LHCN-M2 (cell line): ENCODE measurements around the gene SDK1. TPM values are rescaled to one million over a fixed set of nuclear protein-coding genes. Genes with fewer than 3 reads are reported as not detected.
"Not testable (repeated sequence)": the region's sequence is repeated elsewhere in the genome, so short reads cannot be mapped to it uniquely, and the experiment has no call there.

ENCODE experiments used
- DNase-seq: peaks from one replicate; pipeline ENCODE4 v3.0.0-alpha.2; 2012; ENCODE audit warnings: low read depth
- total RNA-seq: library from RNA; depleted of rRNA; stranded (reverse); fragments of >200 nt; gene quantifications from 2 replicates; pipeline ENCODE4 v1.2.3, GENCODE V29; 2014

Gene SDK1
- total RNA-seq, 1 experiment from 2014 or later, result 8.3 TPM

- DNase-seq, result no peak
These were observed 613.2 kb downstream of the SDK1 start for GRCh38 chr7:3914051-3914775.

DNA sequence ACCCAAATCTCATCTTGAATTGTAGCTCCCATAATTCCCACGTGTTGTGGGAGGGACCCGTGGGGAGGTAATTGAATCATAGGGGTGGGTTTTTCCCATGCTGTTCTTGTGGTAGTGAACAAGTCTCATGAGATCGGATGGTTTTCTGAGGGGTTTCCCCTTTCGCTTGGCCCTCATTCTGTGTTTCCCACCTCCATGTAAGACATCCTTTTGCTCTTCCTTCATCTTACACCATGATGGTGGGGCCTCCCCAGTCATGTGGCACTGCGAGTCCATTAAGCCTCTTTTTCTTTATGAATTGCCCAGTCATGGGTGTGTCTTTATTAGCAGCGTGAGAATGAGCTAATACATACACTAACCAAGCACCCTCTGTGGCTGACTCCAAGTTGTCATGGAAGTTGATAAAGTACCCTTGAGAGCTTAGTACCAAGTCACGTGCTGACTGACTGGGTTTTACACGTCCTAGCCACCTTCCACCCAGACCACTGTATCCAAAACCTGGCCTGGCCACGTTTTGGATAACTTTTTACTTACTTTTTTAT lies 614.4 kb downstream of the SDK1 start:
- DNase-seq, result no peak

GRCh38 chr7:3916146-3916545 lies 615.1 kb downstream of the SDK1 start:
- peak; percentile 39 for DNase-seq

- DNase-seq, result no peak
These were observed 616.4 kb downstream of the SDK1 start for GRCh38 chr7:3917436-3917835.

DNA sequence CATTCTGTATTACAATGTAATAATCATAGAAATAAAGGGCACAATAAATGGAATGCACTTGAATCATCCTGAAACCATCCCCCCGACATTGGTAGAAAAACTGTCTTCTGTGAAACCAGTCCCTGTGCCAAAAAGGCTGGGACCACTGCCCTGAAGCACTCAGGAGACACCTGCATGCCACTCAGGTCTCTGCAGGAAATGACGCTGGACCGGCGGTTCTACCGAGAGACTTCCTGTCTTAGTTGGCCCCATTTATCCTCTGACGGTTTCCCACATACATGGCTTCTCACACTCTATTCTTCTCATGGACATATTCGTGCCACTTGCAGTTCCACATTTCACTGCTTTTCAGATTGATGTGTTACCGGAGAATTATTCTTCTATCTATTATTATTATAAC lies 617.5 kb downstream of the SDK1 start:
- no peak for DNase-seq

DNA sequence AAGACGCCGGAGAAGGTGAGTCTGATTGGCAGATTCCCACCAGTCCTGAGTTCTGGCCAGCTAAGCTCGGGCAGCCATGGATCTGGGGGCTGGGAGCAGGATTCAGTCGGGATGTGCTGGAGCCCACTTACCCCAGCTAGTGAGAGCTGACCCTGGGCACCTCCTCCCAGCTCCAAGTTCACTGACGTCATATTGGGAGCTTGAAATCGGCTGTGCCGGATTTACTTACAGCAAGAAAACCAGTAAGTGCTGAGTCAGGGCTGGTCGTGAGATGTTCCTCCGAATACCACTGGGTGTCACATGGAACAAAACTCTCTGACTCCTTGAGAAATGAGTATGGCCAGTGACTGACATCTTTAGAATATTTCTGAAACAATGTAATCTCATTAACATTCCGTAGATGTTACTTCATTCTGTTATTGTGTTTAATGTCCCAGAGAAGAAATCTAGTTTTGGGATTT lies 621.2 kb downstream of the SDK1 start:
- peak; percentile 98 for DNase-seq

DNA sequence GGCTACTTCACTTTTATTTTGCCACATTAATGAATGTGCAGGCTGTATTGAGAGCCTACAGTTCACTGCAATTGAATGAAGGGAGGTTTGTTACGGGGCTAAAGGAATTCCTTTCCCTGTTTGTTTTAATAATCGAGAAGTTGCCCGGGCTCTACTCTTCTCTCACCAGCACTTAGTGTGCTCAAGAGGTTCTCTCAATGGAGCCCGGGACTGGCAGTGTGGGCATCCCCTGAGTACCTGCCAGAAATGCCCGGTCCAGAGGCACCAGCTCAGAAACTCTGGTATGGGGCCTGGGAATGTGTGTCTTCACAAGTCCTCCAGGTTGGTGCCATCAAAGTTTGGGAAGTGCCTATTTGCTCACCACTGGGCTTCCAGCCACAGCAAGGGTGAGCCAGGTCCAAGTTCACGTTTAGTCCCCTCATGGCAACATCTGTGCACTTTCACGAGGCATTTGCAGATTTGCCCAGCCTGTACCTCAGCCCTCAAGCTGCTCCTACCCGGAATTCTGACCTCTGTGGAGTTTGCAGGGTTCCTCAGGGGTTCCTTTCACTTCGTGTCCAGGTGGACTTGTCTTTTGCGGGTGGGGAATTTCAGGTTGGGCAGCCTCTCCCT lies 622.4 kb downstream of the SDK1 start:
- DNase-seq, result no peak

- DNase-seq, result no peak
These were observed 623.2 kb downstream of the SDK1 start for GRCh38 chr7:3924277-3924676.

DNA sequence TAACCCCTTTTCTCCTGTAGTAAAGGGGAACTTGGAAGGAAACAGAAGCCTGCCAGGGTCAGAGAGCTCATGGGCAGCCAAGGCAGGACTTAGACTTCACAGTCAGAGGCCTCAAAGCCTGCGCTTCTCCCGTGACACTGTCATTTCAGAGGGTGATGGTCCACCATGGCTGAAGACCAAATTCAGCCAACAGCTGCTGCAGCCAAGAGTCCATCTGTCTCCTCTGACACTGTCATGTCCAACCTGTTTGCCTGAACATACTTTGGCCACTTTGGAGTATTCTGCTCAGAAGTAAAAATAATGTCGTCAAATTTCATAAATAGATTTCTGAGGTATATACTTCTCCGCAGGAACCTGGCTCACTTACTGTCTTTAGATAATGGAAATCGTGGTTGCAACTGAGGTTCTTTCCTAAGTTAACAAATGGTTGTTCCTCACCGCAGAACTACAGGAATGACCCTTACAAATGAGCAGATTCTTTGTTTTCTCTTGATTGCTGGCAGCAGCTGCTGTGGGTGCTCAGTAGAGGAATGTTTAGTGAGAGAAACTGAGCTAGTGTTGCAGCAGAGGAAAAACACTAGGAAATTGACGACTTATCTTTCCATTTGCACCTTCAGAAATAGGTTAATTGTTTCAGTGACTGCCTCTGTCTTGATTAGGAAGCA lies 626.5 kb downstream of the SDK1 start:
- DNase-seq, result peak; percentile 97

DNA sequence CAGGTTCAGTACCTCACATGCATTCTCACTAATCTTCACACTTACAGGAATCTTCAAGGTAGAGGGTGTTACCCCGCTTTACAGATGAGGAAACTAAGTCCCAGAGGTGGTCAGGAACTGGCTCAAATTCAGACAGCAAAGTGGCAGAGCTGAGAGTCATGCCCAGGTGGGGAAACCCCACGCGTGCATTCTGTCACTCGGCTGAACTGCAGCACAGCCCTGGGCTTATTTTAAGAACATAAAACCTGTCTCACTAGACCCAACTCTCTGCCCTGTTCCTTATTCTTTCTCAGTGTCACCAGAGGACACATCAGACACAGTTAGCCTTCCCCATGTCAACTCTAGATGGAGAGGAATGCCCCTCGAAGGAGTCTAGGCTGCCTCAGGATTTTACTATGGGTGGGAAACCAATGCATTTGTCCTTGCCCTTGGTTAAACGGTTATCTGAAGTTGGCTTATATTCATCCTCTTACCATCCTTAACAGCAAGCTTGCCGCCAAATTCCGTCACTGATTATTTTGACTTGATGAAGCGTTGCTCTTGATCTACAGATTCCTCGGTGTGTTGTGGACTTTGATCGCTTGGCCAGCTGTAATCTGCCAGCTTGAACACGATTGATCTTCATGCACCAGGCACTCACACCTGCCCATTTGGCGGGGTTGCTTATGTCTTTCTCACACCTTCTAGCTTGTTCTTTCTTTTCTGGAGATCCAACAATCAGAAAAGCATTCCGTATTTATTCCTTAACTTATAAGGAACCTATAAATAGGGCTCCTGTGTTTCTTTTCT lies 627.9 kb downstream of the SDK1 start:
- no peak for DNase-seq

GRCh38 chr7:3931843-3932242 lies 630.8 kb downstream of the SDK1 start:
- no peak for DNase-seq

DNA sequence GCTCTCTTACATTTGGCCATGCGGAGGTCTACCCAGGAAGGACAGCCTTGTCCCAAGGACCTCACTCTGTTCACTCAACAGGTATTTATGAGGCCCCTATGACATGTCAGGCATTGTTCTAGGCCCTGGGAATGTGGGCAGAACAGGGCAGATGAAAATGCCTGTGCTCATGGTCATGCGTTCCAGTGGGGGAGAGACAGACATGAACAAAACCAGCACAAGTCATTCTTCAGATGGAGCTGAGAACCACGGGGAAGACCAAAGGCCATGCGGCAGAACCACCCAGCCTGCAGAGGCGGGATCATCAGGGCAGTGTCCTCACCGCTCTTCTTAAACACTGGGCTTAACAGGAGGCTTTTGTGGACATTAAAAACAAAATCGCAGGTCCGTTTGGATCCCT lies 636.1 kb downstream of the SDK1 start:
- no peak for DNase-seq

DNA sequence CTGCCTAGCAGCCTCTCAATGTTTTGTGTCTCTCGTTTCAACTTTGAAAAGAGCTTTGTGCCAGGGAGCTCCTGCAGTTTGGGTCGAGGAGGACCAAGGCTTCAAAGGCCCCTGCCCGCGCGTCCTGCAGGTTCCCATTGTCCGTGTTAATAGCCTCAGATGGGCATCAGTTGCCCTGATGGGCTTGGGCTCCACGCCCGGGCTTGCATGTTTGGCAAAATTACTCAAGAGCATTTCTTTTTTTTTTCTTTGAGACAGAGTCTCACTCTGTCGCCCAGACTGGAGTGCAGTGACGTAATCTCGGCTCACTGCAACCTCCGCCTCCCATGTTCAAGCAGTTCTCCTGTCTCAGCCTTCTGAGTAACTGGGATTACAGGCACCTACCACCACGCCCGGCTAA lies 636.6 kb downstream of the SDK1 start:
- DNase-seq, result no peak

GRCh38 chr7:3941706-3942105 lies 640.7 kb downstream of the SDK1 start:
- not testable (repeated sequence) for DNase-seq

DNA sequence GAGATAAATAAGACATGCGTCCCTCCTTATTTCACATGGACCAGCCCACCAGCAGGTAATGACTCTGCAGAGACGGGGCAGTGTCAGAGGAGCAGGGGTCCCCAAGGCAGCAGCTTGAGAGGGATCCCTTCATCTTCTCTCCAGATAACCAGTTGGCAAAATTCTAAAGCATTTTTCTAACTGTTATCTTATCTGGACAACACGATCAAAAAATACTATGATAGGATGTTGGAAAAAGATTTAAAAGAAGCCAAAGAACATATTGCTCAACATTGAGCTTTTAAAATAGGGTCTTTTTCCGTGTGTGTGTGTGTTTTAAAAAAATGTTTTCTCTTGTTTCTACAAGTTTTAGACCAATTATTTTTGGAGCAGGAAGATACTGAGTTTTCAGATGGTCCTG lies 641.2 kb downstream of the SDK1 start:
- DNase-seq, result no peak

GRCh38 chr7:3942816-3943745 lies 642.0 kb downstream of the SDK1 start:
- DNase-seq, result peak; percentile 66

GRCh38 chr7:3943779-3944520 lies 642.9 kb downstream of the SDK1 start:
- DNase-seq, result no peak

DNA sequence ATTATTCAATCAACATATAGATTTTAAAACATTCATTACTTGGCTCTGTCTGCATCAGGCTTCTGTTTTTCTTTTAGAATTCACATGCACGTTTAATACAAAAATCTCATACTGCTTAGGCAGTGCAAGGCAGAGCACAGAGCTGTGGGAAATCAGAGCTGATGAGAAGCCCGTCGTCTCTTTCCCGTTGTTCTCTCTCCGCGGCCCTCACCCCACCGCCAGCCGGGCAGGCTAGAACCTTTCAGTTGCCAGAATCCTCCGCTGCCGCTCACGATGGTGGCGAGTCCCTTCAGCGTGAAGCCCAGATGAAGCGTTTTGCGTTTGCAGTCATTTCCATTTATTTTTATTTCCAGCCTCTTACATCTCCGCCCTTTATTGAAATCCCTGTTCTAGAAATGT lies 648.2 kb downstream of the SDK1 start:
- no peak for DNase-seq

- no peak for DNase-seq
These were observed 649.2 kb downstream of the SDK1 start for GRCh38 chr7:3950249-3950648.
